Omental fat pad (tissue), 4 donors: Measurements from ENCODE around the gene NT5C1A. TPM values are rescaled to one million over a fixed set of nuclear protein-coding genes. Genes with fewer than 3 reads are reported as not detected.

Source experiments
- ATAC-seq: fragments of 150-250 bp; one replicate; pipeline ENCODE4 v1.9.1; 2016; ENCODE audit warnings: mild to moderate bottlenecking, moderate library complexity; ENCODE audit not compliant: low FRiP score
- DNase-seq: peaks from one replicate; pipeline ENCODE4 v3.0.0-alpha.2; 2019; ENCODE audit warnings: low spot score
- CTCF ChIP-seq, 3 donors: fragments of 450-650 bp; IDR thresholded peaks; one replicate each; pipeline ENCODE4 v1.5.1; 2016 to 2017; ENCODE audit warnings: antibody characterized with exemption in 3 of 3, mild to moderate bottlenecking in 3 of 3, moderate library complexity in 2 of 3
- total RNA-seq, 4 donors: library from RNA; depleted of rRNA; stranded (reverse); fragments of >200 nt; gene quantifications; one replicate each; pipeline ENCODE4 v1.1.0, GENCODE V29; 2016

Gene NT5C1A
- total RNA-seq, 4 donors from 2014 or later, result 1.3 TPM; not detected in 3

GRCh38 chr1:39690225-39690624, 18.3 kb upstream of the NT5C1A start:
- TF ChIP-seq CTCF (IDR thresholded peaks at IDR 0.05), result no peak
- DNase-seq (no peak), ATAC-seq (no peak)

GRCh38 chr1:39689635-39690034, 17.7 kb upstream of the NT5C1A start:
- DNase-seq (no peak), ATAC-seq (no peak)
- TF ChIP-seq CTCF (IDR thresholded peaks at IDR 0.05), result no peak

- no peak for DNase-seq
- TF ChIP-seq CTCF (IDR thresholded peaks at IDR 0.05), result no peak
- ATAC-seq, result no peak
Observed at GRCh38 chr1:39689214-39689613, 17.3 kb upstream of the NT5C1A start.

GRCh38 chr1:39688706-39689105, 16.8 kb upstream of the NT5C1A start:
- ATAC-seq, result no peak
- no peak for TF ChIP-seq CTCF (IDR thresholded peaks at IDR 0.05)
- DNase-seq, result no peak

- ATAC-seq, result no peak
- no peak for TF ChIP-seq CTCF (IDR thresholded peaks at IDR 0.05)
- no peak for DNase-seq
Observed at GRCh38 chr1:39687243-39687642, 15.3 kb upstream of the NT5C1A start.

- no peak for TF ChIP-seq CTCF (IDR thresholded peaks at IDR 0.05)
- ATAC-seq, result no peak
- DNase-seq, result no peak
Observed at GRCh38 chr1:39685071-39685470, 13.2 kb upstream of the NT5C1A start.

GRCh38 chr1:39684313-39684664, 12.4 kb upstream of the NT5C1A start:
- ATAC-seq (no peak), DNase-seq (no peak)
- TF ChIP-seq CTCF (IDR thresholded peaks at IDR 0.05), result no peak
